Midbrain (tissue), 1 donor: ENCODE results near the gene KCNIP1.

ENCODE experiments used
- DNase-seq: peaks from one replicate; lab custom pipeline; 2025; lab: John Stamatoyannopoulos, UW

The KCNIP1 gene

DNA sequence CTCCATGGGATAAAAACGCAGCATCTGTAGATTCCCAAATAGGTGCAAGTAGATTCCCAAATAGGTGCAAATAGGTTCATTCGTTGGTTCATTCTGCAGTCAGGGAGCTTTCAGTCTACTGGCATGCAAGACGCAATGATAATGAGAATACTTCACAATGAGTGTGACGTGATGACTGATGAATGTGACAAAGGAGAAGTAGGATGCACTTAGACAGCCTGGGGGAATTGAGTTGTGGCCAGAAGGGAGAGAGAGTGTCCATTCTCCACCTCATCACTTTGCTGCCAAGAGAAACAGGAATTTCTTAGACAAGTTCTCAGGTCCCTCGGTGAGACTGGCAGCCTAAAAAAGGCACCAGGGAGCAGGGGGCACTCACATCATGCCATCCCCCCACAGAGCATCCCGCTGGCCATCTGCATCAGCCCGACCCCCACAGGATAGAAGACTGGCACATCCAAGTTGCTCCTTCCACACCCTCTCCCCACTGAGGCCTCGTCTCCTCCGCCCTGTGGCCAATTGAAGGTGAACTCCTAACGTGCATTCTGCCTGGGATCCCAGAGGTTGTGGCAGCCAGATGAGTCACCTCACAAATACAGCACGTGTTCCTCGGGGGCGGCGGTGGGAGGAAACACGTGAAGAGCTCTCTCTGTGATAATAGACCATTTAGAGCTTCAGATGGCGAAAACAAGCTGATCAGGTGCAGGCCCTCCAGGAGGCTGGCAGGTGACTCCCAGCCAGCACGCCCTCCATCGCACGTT lies 19.9 kb upstream of the KCNIP1 start:
- no peak for DNase-seq

DNA sequence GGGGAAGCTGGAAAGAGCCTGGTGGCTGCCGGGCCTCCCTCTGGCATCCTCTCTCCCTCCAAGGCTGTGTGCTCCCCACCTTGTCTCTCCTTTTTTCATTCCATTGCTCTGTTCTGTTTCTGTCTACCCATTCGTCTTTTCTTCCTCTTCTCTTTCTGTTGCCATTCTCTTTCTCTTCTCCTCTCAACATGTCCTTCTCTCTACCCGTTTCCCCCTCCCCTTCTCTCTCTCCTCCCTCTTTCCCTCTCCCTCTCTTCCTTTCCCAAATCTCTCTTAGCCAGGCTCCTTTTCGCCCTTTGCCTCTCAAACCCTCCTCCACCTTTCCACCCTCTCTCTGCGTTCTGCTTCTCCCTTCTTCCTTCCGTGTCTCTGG lies 19.4 kb upstream of the KCNIP1 start:
- no peak for DNase-seq

DNA sequence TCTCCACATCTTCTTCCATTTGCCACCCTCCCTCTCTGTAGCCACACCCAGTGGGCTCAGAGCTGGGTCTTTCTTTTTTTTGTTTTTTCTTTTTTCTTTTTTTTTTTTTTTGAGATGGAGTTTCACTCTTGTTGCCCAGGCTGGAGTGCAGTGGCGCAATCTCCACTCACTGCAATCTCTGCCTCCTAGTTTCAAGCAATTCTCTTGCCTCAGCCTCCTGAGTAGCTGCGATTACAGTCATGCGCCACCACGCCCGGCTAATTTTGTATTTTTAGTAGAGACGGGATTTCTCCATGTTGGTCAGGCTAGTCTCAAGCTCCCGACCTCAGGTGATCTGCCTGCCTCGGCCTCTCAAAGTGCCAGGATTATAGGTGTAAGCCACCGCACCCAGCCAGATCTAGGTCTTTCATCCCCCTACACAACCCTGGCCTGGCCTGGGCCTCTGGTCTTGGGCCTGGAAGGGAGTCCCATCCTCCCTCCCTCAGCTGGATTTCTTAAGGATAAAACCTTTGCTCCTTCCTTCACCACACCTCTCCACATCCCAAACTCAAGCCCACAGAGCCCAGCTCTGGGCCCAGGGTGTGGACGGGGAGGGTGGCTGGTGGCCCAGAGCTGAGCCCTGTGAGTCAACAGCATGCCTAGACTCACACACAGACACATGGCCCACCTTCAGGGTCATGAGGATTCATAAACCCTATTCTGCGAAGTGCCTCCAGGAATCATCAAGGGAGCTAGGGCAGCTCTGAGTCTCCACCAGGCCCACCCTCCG lies 18.8 kb upstream of the KCNIP1 start:
- no peak for DNase-seq

DNA sequence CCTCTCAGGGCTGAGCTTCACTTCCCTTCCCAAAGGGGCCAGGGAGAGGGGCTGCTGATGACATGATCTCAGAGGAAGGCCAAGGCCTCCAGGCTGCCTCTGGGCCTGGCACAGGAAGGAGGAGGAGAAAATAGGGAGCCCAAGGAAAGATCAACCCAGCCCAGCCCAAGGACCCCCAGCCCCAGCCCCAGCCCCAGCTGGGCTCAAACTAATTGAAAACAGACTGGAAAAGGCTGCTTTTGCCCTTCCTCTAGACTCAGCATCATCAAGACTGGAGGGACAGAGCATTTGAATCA lies 18.3 kb upstream of the KCNIP1 start:
- DNase-seq = no peak

DNA sequence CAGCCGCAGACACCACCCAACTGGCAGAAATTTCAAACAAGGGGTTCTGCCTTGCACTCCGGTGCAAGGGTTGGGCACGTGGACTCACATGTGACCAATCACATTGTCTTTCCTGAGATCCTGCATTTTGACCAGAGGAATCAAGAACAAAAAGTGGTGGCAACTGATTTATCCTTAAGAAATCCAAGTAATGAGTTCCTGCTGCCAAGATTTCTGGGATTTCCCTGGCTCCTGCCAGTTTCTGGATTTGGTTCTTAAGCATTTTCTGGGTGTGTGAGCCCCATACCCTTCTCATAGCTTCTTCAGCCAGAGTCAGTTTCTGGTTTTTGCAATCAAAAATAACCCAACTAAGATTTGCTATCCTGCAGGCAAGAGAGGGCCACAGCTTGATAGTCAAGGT lies 17.4 kb upstream of the KCNIP1 start:
- DNase-seq = no peak

DNA sequence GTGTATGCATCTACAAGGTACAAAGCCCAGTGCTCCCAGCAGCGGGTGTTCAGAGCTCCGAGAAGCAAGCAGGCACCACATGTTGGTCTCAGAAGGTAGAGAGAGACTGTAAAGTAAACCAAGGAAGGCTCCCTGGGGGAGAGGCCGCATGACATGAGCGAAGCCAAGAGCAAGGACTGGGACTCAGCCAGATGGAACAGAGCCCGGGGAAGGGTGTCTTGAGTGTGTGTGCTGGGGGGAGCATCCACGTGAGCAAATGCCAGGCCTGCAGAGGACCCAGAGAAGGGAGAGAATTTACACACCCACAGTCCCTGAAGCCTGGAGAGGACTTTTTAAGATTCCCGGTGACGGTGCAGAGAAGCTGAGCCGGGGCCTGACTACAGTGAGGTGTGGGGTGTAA lies 15.2 kb upstream of the KCNIP1 start:
- no peak for DNase-seq

DNA sequence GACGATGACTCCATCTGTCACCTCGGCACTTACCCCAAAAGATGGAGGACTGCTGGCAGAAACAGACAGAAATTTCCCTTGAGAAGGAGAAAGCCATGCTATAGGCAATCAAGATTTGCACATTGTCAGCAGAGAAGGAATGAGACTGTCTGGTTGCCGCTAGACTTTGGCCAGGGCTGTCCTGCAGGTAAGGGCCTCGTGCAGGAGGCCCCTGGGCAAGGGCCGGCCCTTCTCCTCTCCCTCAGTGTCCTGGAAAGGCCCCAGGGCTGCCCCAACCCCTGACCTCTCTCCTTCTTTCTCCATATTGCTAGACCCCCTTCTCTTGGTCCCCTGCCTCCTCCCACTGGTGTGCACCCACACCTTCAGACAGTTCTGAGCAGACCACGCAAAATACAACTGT lies 14.6 kb upstream of the KCNIP1 start:
- DNase-seq = no peak

DNA sequence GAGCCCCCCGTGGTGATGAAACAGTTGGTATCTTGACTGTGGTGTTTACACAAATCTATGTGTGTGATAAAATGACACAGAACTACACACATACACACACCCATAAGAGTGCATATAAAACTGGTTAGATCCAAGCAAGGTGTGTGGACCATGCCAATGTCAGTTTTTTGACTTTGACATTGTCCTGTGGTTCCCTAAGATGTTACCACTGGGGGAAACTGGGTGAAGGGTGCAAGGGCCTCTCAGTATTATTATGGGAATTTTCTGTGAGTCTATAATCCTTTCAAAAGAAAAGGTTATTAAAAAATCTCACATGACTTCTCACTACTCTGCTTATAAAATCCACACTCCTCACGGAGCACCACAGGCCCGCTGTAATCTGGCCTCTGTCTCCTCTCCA lies 13.4 kb upstream of the KCNIP1 start:
- no peak for DNase-seq

DNA sequence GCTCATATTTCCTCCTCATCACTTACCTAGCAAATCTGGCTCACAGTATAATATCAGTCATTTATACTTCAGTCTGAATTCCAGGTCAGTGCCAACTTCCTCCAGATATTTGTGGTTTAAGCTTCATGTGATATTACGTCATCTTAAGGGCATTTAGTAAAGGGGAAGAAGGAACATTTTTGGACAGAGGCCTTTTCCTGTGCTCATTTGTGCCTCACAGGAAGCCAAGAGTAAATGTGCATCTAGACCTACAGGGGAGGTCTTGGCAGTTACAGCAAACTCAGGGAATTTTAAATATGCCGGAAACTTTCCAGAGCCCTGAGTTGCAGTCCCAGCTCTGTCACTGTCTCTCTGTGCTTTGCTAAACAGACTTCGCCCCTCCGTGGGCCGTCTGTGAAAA lies 12.3 kb upstream of the KCNIP1 start:
- DNase-seq = no peak

DNA sequence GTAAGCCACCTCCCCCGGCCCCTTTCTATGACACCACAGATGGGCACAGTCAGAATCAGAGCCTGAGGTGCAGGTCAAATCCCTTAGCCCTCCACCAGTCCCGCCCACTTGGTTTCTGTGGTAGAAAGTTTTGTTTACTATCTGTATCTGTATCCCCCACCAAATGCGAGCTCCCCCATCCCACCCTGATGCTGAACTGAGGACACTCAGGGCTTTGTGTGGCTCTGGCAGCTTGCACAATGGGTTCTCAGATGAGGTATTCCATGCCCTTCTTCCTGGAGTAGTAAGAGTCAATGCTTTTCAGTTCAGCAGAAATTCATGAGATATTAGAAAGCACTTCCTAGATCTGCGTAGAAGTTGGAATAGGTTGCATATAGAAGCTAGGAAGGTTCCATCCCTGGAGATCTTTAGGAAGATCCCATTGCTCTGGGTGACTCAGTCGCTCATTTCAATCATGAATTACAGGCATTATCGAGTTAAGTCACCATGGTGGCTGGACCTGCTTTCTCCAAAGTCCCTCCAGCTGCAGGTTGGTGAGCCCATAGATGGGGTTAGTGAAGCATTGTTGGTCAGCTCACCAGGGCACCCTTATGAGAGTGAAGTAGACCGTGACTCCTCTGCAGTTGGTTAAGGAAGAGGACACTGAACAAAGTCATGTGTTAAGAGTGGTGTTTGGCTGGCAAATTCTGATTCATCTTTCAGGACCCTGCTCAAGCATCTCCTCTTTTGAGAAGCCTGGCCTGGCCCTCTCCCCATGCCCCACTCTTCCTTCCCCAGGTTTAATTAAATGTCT lies 10.6 kb upstream of the KCNIP1 start:
- DNase-seq = peak; percentile 13

DNA sequence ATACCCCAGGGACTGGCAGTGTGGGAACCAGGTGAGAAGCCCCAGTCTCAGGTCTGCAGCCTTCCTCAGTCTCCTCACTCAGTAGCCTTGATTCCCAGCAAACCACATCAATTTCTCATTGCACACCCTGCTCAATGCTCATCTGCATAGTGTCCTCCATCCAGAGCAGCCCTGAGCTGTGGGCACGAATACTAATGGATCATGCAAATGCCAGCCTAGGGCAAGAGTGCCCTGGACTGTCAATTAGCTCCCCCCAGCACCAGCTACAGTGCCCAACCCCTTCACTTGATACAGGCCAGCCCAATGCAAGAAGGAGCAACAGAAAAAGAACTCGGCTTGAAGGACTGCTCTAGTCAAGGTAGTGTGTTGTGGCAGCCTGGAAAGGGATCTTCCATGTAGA lies 9.8 kb upstream of the KCNIP1 start:
- no peak for DNase-seq

DNA sequence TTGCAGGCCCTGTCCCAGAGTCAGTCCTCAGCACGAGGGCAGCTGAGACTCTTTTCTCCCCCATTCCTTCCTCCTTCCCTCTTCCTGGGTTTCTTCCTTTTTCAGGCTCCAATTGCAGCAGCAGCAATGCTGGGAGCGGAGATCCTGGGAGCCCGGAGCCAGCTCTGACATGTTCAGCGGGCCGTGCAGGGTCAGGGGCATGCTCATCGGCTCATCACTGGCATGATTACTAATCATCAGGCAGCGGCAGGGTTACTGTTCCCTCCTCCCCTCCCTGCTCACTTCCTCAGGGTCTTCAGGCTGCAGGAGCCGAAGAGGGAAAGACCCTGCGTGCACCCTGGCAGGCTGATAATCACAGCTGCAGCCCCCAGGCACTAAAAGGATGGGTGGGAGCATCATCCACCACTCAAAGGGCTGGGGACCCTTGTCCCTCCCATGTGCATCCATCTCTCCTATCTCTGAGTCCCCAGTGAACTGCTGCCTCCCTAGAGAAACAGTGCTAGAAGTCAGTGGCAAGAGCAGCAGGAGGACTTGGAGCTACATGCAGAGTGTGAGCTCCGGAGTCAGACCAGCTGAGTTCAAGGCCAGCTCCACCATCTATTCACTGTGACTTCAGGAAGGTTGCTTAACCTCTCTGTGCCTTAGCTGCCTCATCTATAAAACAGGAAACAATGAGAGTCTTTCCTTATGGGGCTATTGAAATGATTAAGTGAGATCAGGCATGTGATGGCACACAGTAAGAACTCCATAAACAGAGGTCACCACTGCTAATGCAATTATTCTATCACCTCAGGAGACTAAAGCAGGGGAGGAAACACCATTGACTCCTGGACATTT lies 7.8 kb upstream of the KCNIP1 start:
- no peak for DNase-seq

DNA sequence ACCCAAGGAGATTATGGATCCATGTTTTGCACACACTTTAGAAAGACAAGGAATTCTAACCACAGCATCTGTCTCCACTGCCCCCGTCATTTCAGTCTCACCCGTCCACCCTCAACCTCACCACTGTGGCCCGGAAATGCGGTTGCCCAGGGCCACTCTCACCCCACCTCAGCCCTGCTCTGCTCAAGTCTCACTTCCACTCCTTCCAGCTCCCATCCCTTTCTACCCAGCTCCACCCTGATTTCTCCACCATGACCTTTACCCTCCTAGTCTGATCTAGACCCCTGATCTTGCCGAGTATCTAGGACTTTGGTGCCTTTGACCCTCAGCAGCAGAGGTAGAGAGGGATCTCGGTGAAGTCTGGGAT lies 7.2 kb upstream of the KCNIP1 start:
- DNase-seq = no peak

DNA sequence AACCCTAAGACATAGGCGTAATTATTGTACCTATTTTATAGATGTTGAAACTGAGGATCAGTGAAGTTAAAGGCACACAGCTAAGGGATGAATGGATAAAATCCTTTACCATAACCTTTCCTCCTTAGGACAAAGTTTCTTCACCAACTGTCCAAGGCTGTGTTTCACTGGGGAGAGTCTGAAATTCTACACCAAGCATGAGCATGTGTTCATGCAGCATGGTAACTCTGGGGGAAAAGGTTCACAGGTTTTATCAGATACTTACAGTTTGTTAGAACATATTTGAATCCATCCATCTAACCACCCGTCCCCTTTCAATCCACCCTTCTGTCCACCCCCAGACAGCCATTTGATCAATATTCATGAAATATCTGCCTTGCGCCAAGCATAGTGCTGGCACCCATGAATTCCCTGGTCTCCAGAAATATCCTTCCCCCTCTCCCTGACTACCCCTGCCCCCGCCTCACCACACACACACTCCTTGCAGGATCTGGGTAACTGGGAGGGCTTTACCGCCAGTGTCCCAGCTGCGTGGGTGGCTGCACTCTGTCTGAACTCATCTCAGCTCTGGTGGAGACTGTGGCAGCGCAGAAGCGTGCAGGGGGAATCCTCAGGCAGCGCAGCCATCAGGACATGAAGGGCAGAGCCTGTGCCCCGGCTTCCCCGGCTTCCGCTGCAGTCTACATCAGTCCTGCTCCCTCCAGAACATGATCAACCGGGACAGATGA lies 6.3 kb upstream of the KCNIP1 start:
- DNase-seq = no peak

DNA sequence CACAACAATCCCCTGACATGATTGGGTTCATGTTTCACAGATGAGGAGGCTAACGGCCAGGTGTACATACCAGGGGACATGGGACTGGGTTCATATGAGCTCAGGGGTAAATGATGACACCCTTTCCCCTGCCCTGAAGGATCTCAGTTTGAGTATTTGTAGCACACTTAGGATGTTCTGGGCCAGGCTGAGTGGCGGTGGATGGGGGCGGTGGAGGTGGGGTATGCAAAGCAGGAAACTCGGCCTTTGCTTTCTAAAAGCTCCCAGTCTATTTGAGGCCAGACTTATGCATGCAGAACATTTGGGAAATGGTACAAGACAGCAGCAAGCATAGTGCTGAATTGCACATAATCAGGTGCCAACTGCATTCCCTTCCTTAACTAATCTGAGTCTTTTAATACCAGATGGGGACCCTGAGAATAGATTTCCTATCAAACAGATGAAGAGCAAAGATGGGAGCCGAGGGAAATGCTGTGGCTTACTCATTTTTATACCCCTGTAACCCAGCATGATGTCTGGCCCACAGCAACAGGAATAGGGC lies 4.9 kb upstream of the KCNIP1 start:
- DNase-seq = no peak

DNA sequence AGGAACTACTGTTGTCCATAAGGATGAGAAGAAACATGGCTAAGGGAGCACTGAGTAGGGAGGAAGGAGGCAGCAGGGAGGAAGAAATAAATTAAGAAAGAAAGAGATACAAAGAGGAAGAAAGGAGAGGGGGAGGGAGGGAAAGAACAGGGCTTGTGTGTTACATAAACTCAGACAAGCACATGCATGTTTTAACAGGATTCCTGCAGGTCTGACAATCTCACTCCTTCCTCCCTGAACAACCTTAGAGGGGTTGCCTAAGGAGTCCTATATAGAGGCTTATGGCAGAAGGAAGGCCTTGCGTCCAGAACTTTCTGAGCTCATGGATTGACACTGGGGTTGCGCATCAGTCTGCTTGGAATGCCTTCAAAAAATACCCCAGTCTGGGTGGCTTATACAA lies 4.2 kb upstream of the KCNIP1 start:
- DNase-seq = no peak

DNA sequence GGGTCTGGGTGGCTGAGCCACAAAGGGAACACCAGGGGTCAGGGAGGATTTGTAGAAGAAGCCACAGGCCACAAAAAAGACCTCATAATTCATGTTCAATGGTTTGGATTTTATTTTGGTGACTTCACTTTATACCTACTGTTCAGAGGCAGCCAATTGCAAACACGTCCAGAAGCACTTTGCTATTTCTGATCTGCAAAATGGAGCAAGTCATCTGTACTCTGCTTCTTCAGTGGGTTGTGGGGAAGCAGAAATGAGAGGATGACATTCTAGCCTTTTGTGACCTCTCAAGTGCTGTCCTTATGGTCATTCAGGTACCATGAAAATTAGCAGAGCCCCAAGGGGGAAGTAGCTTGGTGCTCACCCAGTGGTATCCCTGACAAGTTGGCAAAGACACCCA lies 2.5 kb upstream of the KCNIP1 start:
- no peak for DNase-seq

DNA sequence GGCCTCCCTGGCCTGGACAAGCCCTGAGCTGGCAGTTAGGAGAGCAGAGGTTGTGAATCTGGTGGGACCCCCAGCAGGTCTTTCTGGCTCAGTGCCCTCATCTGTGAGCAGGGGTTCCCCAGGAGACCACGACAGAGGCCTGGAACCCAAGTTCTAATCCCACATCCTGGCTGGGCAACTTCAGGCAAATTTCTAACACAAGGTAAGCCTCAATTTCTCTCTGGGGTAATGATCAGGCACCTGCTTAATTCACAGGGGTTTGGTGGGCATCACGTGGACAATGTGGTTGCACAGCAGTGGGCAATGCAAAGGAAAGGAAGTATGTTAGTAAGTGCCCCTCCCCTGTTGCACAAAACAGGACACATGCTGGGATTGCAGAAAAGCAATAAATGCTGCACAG lies 1.9 kb upstream of the KCNIP1 start:
- DNase-seq = no peak

DNA sequence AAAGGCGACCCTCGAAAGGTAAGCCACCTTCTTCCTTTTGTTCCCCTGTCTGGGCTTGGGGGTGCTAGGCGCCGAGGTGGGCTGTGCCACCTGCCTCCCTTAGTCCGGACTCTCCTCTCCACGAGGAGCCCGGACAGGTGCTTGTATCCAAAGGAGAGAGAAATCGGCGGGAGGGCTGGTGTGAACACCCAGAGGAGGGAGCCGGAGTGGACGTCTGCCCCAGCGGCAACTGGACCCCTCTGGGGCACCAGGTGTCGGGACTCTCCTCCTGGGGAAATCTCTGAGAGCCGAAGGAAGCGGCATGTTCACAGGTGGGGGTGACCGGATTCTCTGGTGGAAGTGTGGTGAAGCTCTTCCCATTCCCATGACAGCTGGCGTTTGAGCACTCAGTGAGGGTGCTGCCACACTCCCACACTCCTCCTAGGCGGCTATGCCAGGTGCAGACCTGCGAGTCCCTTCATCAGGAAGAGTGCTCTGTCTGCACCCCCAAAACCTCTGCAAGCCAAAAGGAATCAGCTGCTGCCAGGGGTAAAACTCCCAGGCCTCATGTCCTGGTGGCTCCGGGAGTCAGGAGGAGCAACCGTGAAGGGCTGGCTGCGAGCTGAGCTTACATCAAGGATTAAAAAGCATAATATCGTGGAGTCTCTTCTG lies 921 bp downstream of the KCNIP1 start:
- DNase-seq = peak; percentile 3

DNA sequence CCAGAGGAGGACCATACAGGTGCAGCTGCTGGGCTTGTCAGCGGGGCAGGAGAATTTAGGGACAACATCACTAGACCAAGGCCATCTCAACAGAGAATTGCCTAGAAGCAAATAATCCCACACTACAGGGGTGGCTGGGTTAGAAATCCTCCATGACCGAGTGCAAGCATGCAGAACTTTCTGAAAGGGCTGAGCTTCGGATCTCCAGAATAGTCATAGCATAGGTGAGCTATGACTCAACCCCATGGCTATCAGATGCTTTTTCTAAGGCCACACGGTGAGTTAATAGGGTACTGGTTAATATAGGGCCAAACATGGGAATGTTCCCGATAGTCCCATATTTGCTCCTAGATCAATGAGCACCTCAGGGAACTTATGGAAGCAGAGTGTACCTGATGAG lies 4.2 kb downstream of the KCNIP1 start:
- DNase-seq = no peak
